HG03135 (cell line): Measurements from ENCODE around the gene FOXS1.
A peak's percentile ranks its signal among the peaks of the same experiment; 100 is the strongest.

Experiments used
- ATAC-seq: cut with Tn5 transposase; IDR thresholded peaks from one replicate; pipeline ENCODE4 v1.9.1; 2021; ENCODE audit warnings: mild to moderate bottlenecking, moderate library complexity; ENCODE audit not compliant: unreplicated experiment

The FOXS1 gene

GRCh38 chr20:31845300-31845863 lies at the start of gene FOXS1:
FOXS1 (minus strand) TSS chr20:31845604; CDS start chr20:31845542, 62 bp downstream.
- ATAC-seq, result no peak

GRCh38 chr20:31890646-31891045 lies 45.2 kb upstream of the FOXS1 start:
- no peak for ATAC-seq

- ATAC-seq, result no peak
Observed at GRCh38 chr20:31883829-31884228, 38.4 kb upstream of the FOXS1 start.

- no peak for ATAC-seq
Observed at GRCh38 chr20:31881945-31882344, 36.5 kb upstream of the FOXS1 start.

- ATAC-seq, result peak; percentile 71
Observed at GRCh38 chr20:31879143-31879987, 34.0 kb upstream of the FOXS1 start.

GRCh38 chr20:31877684-31878083 lies 32.3 kb upstream of the FOXS1 start:
- no peak for ATAC-seq

- ATAC-seq, result no peak
Observed at GRCh38 chr20:31875671-31876070, 30.3 kb upstream of the FOXS1 start.

- no peak for ATAC-seq
Observed at GRCh38 chr20:31872406-31872805, 27.0 kb upstream of the FOXS1 start.

GRCh38 chr20:31871618-31871954 lies 26.2 kb upstream of the FOXS1 start:
- no peak for ATAC-seq

GRCh38 chr20:31870726-31871617 lies 25.6 kb upstream of the FOXS1 start:
- no peak for ATAC-seq

GRCh38 chr20:31869942-31870725 lies 24.7 kb upstream of the FOXS1 start, which contains the start of the genes DUSP15 and TTLL9:
DUSP15 (minus strand) TSS chr20:31870527; CDS start chr20:31870337, 190 bp downstream.
TTLL9 (plus strand) TSS chr20:31870634; CDS start chr20:31871127, 493 bp downstream.
- ATAC-seq, result no peak

- no peak for ATAC-seq
Observed at GRCh38 chr20:31869673-31869941, 24.2 kb upstream of the FOXS1 start.

GRCh38 chr20:31868853-31869672 lies 23.7 kb upstream of the FOXS1 start:
- ATAC-seq, result no peak

GRCh38 chr20:31866221-31866620 lies 20.8 kb upstream of the FOXS1 start:
- no peak for ATAC-seq

GRCh38 chr20:31864521-31865400 lies 19.4 kb upstream of the FOXS1 start:
- ATAC-seq, result no peak

GRCh38 chr20:31863296-31864085 lies 18.1 kb upstream of the FOXS1 start:
- ATAC-seq, result no peak

GRCh38 chr20:31862506-31862905 lies 17.1 kb upstream of the FOXS1 start:
- no peak for ATAC-seq

GRCh38 chr20:31862157-31862470 lies 16.7 kb upstream of the FOXS1 start:
- no peak for ATAC-seq
